Liver (tissue), 3 donors: ENCODE data around the gene MAML3.

ENCODE experiments used
- GABPA ChIP-seq, 2 donors: IDR thresholded peaks in 1 of 2; conservative IDR thresholded peaks in 1 of 2; 2 replicates each; pipeline ENCODE4 v1.6.1; 2016; ENCODE audit warnings: antibody characterized with exemption in 2 of 2, mild to moderate bottlenecking in 1 of 2, moderate library complexity in 1 of 2
- HNF4G ChIP-seq: IDR thresholded peaks from 2 replicates; pipeline ENCODE4 v1.6.1; 2016; ENCODE audit warnings: antibody characterized with exemption
- RXRA ChIP-seq, 2 donors: IDR thresholded peaks; 2 replicates each; pipeline ENCODE4 v1.6.1; 2017 to 2018; ENCODE audit warnings: antibody characterized with exemption in 2 of 2, mild to moderate bottlenecking in 1 of 2
- SP1 ChIP-seq: IDR thresholded peaks from 2 replicates; pipeline ENCODE4 v1.6.1; 2018; ENCODE audit warnings: antibody characterized with exemption, mild to moderate bottlenecking
- TAF1 ChIP-seq: conservative IDR thresholded peaks from 2 replicates; pipeline ENCODE4 v1.6.1; 2016; ENCODE audit warnings: antibody characterized with exemption, mild to moderate bottlenecking
- TF ChIP-seq, protein P1 (sequence below): fragments of 150-350 bp; IDR thresholded peaks from 2 replicates; pipeline ENCODE4 v1.5.1; 2017; ENCODE audit warnings: improper control_type of control experiment, low read depth, low read length; ENCODE audit not compliant: missing input control
- TF ChIP-seq, protein P2 (sequence below): IDR thresholded peaks from 2 replicates; pipeline ENCODE4 v1.6.1; 2016; ENCODE audit warnings: antibody characterized with exemption, mild to moderate bottlenecking
- TF ChIP-seq, protein P3 (sequence below): IDR thresholded peaks from 2 replicates; pipeline ENCODE4 v1.6.1; 2016; ENCODE audit warnings: antibody characterized with exemption
- TF ChIP-seq, protein P4 (sequence below): IDR thresholded peaks from 2 replicates; pipeline ENCODE4 v1.6.1; 2016; ENCODE audit warnings: antibody characterized with exemption
- TF ChIP-seq, protein P5 (sequence below): IDR thresholded peaks from 2 replicates; pipeline ENCODE4 v1.6.1; 2016; ENCODE audit warnings: antibody characterized with exemption
- donor health status: healthy.
- donor health status: healthy.

DNA sequence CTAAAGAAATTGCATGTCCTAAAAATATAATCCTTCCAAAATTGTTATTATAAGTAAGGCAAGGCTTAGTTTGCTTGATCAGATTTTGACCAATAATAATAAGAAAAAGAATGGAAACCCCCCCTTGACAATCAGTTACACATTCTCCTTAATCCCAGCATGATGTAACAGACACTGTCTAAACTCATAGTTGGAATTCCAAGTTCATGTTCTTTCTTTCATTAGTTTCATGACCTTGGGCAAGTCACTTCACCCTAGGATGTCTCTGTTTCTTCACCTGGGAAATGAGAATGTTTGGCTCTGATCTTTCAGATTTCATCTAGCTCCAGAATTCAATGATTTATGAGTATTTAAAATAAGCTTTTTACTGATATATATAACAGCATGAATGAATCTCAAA lies 64.8 kb downstream of the MAML3 start:
- TF ChIP-seq SP1, result no peak
- TF ChIP-seq, protein P1, sequence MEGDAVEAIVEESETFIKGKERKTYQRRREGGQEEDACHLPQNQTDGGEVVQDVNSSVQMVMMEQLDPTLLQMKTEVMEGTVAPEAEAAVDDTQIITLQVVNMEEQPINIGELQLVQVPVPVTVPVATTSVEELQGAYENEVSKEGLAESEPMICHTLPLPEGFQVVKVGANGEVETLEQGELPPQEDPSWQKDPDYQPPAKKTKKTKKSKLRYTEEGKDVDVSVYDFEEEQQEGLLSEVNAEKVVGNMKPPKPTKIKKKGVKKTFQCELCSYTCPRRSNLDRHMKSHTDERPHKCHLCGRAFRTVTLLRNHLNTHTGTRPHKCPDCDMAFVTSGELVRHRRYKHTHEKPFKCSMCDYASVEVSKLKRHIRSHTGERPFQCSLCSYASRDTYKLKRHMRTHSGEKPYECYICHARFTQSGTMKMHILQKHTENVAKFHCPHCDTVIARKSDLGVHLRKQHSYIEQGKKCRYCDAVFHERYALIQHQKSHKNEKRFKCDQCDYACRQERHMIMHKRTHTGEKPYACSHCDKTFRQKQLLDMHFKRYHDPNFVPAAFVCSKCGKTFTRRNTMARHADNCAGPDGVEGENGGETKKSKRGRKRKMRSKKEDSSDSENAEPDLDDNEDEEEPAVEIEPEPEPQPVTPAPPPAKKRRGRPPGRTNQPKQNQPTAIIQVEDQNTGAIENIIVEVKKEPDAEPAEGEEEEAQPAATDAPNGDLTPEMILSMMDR, result no peak
- TF ChIP-seq TAF1, result no peak
- TF ChIP-seq, protein P2, sequence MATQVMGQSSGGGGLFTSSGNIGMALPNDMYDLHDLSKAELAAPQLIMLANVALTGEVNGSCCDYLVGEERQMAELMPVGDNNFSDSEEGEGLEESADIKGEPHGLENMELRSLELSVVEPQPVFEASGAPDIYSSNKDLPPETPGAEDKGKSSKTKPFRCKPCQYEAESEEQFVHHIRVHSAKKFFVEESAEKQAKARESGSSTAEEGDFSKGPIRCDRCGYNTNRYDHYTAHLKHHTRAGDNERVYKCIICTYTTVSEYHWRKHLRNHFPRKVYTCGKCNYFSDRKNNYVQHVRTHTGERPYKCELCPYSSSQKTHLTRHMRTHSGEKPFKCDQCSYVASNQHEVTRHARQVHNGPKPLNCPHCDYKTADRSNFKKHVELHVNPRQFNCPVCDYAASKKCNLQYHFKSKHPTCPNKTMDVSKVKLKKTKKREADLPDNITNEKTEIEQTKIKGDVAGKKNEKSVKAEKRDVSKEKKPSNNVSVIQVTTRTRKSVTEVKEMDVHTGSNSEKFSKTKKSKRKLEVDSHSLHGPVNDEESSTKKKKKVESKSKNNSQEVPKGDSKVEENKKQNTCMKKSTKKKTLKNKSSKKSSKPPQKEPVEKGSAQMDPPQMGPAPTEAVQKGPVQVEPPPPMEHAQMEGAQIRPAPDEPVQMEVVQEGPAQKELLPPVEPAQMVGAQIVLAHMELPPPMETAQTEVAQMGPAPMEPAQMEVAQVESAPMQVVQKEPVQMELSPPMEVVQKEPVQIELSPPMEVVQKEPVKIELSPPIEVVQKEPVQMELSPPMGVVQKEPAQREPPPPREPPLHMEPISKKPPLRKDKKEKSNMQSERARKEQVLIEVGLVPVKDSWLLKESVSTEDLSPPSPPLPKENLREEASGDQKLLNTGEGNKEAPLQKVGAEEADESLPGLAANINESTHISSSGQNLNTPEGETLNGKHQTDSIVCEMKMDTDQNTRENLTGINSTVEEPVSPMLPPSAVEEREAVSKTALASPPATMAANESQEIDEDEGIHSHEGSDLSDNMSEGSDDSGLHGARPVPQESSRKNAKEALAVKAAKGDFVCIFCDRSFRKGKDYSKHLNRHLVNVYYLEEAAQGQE, result no peak
- no peak for TF ChIP-seq HNF4G
- TF ChIP-seq, protein P3, sequence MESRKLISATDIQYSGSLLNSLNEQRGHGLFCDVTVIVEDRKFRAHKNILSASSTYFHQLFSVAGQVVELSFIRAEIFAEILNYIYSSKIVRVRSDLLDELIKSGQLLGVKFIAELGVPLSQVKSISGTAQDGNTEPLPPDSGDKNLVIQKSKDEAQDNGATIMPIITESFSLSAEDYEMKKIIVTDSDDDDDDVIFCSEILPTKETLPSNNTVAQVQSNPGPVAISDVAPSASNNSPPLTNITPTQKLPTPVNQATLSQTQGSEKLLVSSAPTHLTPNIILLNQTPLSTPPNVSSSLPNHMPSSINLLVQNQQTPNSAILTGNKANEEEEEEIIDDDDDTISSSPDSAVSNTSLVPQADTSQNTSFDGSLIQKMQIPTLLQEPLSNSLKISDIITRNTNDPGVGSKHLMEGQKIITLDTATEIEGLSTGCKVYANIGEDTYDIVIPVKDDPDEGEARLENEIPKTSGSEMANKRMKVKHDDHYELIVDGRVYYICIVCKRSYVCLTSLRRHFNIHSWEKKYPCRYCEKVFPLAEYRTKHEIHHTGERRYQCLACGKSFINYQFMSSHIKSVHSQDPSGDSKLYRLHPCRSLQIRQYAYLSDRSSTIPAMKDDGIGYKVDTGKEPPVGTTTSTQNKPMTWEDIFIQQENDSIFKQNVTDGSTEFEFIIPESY, result no peak
- no peak for TF ChIP-seq GABPA (IDR thresholded peaks at IDR 0.05 in 1 of 2, conservative IDR thresholded peaks at IDR 0.05 in 1 of 2)
- TF ChIP-seq RXRA (IDR thresholded peaks at IDR 0.05), result no peak
- TF ChIP-seq, protein P4, sequence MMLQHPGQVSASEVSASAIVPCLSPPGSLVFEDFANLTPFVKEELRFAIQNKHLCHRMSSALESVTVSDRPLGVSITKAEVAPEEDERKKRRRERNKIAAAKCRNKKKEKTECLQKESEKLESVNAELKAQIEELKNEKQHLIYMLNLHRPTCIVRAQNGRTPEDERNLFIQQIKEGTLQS, result no peak
- TF ChIP-seq, protein P5, sequence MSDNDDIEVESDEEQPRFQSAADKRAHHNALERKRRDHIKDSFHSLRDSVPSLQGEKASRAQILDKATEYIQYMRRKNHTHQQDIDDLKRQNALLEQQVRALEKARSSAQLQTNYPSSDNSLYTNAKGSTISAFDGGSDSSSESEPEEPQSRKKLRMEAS, result no peak
